HG02973 (cell line): ENCODE results near the gene CIAO3.
"Not testable (repeated sequence)": the region's sequence is repeated elsewhere in the genome, so short reads cannot be mapped to it uniquely, and the experiment has no call there.

Experiments used
- ATAC-seq: cut with Tn5 transposase; IDR thresholded peaks from one replicate; pipeline ENCODE4 v1.9.1; 2021; ENCODE audit warnings: moderate library complexity; ENCODE audit not compliant: unreplicated experiment

Gene CIAO3

DNA sequence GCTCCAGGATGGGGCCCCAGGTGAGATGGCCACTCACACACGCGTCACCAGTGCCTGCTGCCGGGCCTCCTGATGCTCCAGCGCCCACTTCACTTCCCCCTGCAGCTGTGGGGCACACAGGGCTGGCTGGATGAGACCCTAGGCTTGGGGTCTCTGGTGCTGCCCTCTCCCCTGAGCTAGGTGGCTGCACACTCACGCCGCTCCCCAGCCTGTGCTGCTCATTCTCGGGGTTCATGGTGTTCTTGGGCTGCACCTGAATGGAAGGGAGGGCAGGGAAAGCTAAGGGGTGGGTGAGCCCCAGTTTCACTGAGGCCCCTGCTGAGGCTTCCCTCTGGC lies 15.8 kb downstream of the CIAO3 start:
- no peak for ATAC-seq

- no peak for ATAC-seq
These were observed 16.4 kb downstream of the CIAO3 start for GRCh38 chr16:724188-725040.

DNA sequence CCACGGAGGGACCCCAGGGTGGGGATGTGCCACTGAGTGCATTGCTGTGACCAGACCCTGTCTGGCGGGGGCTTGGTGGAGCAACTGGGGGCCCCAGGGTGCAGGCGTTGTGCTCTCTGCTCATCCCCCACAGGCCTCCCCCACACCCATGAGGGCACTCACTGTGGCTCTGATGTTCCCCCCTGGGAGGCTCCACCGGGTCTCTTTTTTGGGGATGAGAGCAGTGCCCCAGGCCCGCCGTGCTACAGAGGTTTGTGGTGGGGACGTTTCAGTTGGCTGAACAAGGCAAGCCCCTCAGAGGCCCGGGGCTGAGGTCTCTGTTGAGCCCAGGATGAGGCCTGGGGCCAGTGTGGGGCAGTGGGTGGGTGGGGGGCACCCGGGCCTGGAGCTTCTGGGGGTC lies 17.1 kb downstream of the CIAO3 start:
- no peak for ATAC-seq

DNA sequence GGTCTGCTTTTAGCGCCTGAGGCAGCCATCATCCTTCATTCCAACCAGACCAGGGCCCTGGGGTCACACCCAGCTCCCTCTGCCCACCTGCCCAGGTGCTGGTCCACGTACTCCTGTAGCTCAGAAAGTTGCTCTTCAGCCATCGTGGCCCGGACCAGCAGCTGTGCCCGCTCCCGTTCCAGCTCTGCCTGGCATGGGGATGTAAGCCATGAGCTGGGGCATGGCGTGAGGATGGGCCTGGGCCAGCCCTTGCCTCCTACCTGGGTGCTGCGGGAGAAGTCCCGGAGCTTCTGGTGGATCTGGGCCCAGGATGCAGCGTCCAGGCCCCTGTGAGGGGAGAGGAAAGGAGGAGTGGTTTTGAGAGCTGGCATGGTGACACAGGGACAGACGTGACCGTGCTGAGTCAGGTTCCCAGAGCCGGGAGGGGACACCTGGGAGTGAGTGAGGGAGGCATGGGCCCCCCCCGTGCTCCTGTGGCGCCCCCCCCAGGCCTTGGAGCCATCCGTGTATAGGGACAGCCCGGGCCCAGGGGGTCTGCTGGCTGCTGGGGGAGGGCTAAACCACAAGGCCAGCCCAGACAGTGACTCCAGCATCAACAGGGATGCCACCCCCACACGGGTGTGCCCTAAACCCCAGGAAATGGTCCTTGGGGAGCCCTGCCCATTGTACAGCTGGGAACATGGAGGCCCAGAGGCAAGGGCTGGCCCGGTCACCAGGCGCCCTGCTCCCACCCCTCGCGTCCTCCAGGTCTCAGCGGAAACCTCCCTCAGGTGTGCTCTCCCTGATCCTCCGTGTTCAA lies 17.8 kb downstream of the CIAO3 start:
- no peak for ATAC-seq

GRCh38 chr16:721765-722540 lies 18.8 kb downstream of the CIAO3 start:
- no peak for ATAC-seq

GRCh38 chr16:720990-721764 lies 19.6 kb downstream of the CIAO3 start, which contains the start of gene ANTKMT:
Gene ANTKMT, plus strand, starts transcription at chr16:721146. Its CDS starts 129 bp downstream, at chr16:721275.
- peak; percentile 53 for ATAC-seq

DNA sequence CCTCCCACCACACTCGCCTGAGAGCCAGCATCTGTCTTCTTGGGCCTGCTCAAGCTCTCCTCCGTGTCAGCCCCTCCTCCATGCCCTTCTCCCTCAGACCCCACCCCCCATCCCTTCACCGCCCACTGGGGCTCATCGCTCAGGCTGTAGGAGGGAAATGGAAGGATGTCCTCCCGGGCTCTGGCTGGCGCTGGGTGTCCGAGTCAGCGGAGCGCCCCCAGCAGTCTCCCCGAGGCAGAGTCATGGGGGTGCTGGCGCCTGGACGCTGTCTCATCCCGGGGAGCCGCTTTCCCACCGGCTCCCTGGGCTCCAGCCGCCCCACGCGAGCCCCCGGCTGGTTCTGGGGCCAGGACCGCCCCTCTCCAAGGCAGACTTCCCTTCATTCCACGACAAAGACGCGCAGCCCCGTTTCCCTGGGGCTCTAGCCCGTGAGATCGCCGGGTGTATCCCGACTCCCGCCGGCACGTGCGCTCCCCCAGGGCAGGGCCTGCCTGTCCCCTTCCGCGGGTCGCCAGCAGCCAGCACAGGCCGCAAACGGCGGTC lies 20.3 kb downstream of the CIAO3 start:
- no peak for ATAC-seq

DNA sequence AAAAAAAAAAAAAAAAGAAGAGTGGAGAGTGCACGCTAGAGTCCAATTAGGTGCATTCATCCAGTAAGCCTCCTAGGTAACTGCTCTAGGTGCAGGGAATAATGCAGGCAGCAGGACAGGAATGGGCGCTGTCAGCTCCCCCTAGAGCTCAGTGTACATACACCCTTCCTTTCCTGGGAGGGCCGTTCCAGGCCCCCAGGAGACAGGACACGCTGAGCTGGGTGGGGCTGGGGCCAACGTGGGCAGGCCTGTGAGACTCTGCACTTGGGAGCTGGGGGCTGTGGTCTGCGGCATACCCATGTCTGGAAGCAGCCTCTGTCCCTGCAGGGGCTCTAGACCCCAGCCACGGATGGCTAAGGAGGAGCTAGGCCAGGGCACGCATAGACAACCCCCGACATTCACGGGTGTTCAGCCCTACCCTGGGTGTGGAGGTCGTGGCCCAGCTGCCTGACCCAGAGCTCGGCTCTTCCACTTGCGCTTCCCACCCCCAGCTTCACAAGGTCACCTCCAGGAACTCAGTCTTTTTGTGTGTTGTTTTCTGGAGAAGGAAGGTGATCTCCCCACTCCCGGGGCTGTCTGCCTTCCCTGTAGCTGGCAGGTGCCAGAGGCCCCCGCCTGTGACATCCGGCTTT lies 20.9 kb downstream of the CIAO3 start:
- no peak for ATAC-seq

- no peak for ATAC-seq
These were observed 21.9 kb downstream of the CIAO3 start for GRCh38 chr16:718922-719321.

DNA sequence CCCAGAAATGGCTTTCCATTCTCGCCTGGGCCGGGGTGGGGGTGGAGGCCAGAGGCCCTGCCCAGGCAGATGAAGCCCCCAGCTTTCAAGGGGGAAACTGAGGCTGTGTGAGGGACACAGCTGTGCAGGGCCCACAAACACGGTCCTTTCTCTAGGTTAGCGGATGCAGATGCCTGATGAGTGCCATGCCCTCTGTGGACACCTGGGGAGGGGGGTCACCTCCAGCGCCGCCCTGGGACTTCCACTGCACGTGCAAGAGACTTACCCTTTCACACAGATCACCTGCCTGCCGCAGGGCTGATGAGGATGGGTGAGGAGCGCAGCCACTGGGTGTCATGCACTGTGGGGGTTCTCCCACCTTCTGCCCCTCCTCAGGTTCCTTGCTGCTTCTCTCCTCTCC lies 22.4 kb downstream of the CIAO3 start:
- no peak for ATAC-seq

DNA sequence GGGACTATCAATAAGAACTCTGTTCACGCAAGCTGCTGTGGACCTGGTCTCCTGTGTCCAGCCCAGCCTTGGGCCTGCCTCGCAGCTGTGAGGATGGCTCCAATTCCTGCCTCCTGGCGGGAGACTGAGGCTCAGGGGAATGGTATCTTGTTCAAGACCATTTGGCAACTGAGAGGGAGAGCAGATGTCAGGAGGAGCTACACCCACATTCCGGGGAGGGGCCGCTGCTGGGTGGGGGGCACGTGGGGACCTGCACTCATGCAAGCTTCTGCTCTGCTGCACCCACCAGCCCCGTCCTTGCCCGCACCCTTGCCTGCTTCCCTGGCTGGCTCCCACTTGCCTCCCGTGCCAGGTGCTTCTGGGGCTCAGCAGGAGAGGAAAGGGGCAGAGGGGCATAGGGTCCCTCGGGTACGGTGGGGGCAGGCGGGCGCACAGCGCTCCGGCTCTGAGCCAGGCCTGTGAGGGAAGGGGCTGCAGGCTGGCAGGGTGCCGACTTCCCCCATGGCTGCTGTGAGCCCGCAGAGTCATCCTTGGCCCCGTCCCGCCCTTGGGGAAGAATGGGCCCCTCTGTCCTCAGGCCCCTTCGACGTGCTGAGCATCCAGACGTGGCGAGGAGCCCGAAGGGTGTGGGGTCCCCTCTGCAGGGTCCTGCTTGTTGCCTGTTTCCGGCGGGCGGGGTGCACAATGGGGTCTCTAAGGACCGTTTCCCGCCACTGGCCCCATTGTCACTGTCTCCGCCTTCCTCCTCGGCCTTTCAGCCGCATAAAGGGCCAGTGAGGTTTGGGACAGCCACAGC lies 23.1 kb downstream of the CIAO3 start:
- ATAC-seq, result no peak

- ATAC-seq, result no peak
These were observed 23.9 kb downstream of the CIAO3 start for GRCh38 chr16:716768-717325.

DNA sequence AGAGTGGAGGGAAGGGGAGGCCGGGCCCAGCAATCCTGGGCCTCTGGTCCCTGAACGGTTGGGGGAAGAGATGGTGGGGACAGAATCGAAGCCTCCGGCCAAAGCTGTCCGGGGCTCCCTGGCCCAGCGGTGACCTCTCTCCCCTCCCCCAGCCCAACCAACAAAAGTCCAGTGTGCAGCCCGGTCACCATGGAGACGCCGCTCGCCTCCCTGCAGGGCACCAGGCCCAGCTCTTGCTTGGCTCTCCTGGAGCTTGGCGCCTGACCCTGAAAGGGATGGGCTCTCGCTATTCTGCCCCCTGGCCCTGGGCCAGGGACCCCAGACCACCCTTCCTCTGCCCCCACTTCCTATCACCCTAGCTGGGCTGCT lies 24.6 kb downstream of the CIAO3 start:
- ATAC-seq, result no peak

DNA sequence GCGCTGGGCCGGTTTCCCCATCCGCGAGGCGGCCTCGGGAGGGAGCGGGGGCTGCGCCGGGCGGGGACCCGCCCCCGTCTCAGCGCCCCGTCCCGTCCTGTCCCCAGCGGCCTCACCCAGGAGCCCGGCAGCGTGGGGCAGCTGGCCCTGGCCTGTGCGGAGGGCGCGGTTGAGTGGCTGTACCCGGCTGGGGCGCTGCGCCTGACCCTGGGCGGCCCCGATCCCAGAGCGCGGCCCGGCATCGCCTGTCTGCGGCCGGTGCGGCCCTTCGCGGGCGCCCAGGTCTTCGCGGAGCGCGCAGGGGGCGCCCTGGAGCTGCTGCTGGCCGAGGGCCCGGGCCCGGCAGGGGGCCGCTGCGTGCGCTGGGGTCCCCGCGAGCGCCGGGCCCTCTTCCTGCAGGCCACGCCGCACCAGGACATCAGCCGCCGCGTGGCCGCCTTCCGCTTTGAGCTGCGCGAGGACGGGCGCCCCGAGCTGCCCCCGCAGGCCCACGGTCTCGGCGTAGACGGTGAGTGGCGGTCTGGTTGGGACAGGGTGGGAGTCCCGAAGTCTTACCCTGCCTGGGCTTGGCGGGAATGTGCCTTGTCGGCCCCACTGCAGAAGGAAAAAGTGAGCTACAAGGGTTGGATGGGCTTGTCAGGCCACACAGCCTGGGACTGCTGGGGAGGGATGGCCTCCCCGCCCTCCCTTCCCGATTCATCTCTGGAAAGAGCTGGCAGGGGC lies 25.2 kb downstream of the CIAO3 start:
- ATAC-seq, result no peak

GRCh38 chr16:714558-715476 lies 26.0 kb downstream of the CIAO3 start, which contains the start of gene METRN:
Gene METRN, plus strand, starts transcription at chr16:715118. Its CDS starts 172 bp downstream, at chr16:715290.
- peak; percentile 63 for ATAC-seq

- ATAC-seq, result no peak
These were observed 26.7 kb downstream of the CIAO3 start for GRCh38 chr16:714079-714478.

DNA sequence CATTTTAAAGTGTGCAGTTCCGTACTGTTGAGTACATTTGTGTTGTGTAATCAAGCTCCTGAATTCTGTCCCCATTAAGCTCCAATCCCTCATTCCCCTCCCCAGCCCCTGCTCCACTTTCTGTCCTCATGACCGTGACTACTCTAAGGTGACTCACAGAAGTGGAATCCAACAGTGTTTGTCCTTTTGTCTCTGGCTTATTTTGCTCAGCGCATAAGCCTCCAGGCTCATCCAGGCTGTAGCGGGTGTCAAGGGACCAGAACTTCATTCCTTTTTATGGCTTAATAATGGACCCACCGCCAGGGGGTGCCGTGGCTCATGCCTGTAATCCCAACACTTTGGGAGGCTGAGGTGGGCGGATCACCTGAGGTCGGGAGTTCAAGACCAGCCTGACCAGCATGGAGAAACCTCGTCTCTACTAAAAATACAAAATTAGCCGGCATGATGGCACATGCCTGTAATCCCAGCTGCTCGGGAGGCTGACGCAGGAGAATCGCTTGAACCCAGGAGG lies 28.0 kb downstream of the CIAO3 start:
- not testable (repeated sequence) for ATAC-seq
